ENCODE measurements around the gene ESF1.

DNA sequence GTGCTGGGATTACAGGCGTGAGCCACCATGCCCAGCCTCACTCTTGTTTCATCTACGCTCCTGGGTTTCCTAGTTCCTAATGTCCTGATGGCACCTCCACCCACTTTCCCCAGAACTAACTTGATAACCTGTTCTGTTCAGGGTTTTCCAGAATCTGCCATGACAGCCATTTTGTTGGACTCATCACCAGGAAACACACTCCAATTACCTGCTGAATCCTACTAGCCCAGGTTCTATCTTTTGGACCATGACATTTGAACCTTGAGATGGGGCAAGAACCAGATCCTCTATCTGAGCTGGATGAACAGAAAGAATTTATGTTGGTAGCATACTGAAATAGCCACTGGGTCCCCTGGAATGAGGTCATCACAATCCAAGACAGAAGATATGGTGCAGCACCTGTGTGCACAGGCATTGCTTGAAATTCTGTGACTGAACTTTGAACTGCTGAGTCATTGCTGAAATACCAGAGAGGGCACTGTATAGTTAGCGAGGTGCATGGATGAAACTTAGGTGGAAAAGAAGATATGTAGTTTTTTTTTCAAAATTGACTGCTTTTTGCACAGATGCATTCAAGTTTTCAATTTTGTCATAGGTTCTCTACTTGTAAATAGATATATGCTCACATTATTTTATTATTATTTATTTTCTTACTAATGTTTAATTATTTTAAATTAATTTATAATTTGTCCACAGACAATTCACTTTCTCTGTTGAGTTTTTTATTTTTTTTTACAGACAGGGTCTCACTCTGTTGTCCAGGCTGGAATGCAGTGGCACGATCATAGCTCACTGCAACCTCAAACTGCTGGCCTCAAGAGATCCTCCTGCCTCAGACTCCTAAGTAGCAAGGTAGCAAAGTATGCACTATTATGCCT lies 103.2 kb downstream of the ESF1 start:
- TF ChIP-seq, protein P1, sequence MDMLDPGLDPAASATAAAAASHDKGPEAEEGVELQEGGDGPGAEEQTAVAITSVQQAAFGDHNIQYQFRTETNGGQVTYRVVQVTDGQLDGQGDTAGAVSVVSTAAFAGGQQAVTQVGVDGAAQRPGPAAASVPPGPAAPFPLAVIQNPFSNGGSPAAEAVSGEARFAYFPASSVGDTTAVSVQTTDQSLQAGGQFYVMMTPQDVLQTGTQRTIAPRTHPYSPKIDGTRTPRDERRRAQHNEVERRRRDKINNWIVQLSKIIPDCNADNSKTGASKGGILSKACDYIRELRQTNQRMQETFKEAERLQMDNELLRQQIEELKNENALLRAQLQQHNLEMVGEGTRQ (IDR thresholded peaks at IDR 0.05; ENCODE audit: low read length), result no peak
- no peak for TF ChIP-seq CEBPB (IDR thresholded peaks at IDR 0.05; ENCODE audit: low read depth, low read length)
- TF ChIP-seq, protein P2, sequence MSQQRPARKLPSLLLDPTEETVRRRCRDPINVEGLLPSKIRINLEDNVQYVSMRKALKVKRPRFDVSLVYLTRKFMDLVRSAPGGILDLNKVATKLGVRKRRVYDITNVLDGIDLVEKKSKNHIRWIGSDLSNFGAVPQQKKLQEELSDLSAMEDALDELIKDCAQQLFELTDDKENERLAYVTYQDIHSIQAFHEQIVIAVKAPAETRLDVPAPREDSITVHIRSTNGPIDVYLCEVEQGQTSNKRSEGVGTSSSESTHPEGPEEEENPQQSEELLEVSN (IDR thresholded peaks at IDR 0.05), result no peak
- no peak for TF ChIP-seq SUZ12 (IDR thresholded peaks at IDR 0.05; ENCODE audit: low read length)
- TF ChIP-seq YY1 (IDR thresholded peaks at IDR 0.05; ENCODE audit: low read depth, low read length), result no peak
- no peak for TF ChIP-seq TCF12 (IDR thresholded peaks at IDR 0.05; ENCODE audit: low read depth, low read length)
- no peak for TF ChIP-seq CTCF (IDR thresholded peaks at IDR 0.05; ENCODE audit: control extremely low read depth in 1 of 3, insufficient read depth in 1 of 3, low read depth in 1 of 3, low read length in 3 of 3)
- TF ChIP-seq EP300 (IDR thresholded peaks at IDR 0.05; ENCODE audit: borderline replicate concordance in 1 of 2, low read depth in 2 of 2, low read length in 2 of 2), result no peak
- TF ChIP-seq SAP30 (IDR thresholded peaks at IDR 0.05; ENCODE audit: insufficient read depth, insufficient replicate concordance, low read length), result no peak
- TF ChIP-seq RBBP5 (IDR thresholded peaks at IDR 0.05; ENCODE audit: borderline replicate concordance, low read depth, low read length), result no peak

Data from H1 (cell line).